HG03520 (cell line): ENCODE data around the gene RHBDL2.
"Not testable (repeated sequence)": the region's sequence is repeated elsewhere in the genome, so short reads cannot be mapped to it uniquely, and the experiment has no call there.

Experiments used
- ATAC-seq: cut with Tn5 transposase; IDR thresholded peaks from one replicate; pipeline ENCODE4 v1.9.1; 2021; ENCODE audit warnings: mild to moderate bottlenecking, moderate library complexity; ENCODE audit not compliant: unreplicated experiment

RHBDL2 gene

DNA sequence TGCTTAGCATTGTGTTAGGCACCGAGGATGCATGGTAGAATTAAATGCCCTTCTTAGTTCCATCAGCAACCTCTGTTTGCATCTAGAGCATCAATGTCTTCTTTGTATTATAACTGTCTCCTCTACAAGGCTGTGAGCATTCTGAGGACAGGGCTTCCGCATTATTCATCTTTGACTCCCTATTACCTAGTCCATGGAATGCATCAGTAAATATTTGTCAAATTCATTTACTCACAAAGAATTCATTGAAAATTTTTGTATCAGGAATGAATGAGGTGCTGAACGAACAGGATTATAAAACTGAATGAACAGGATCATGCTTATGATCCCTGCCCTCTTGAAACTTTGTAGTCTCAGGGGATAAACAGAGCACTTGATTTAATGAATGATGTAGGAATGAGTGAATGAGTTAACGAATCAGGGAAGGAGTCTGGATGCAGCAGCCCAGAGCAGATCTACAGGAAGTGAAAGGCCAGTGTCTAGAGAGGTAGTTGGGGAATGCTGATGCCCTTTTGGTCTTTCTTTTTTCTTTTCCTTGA lies 2.8 kb downstream of the RHBDL2 start:
- ATAC-seq, result no peak

DNA sequence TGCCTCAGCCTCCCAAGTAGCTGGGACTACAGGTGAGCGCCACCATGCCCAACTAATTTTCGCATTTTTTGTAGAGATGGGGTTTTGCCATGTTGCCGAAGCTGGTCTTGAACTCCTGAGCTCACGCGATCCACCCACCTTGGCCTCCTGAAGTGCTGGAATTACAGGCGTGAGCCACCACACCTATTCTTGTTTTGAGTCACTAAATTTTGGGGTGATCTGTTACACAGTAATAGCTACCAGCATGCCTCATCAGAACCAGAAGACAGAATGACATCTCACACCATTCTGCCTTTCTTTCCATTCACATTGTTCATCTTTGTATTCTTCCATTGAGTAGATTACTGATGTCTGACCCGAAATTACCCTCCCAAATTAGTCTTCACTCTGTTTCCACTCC lies 9.1 kb downstream of the RHBDL2 start:
- no peak for ATAC-seq

DNA sequence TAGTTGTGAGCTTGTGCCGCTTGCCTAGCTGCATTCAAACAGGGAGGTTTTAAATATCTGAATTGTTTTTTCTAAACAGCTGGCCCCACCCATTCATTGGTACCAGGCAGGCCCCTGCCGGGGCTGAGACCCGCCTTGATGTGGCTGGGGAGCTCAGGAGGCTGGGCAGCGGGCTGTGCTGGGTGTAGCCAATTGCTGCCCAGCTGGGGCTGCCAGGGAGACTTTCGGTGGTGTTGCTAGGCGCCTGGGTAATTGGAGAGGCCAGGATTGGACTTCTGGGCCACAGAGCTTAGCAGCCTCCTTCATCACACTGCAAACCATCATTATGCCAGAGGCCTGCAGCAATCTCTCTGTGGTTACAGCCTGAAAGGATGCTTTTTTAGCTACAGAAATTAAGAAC lies 12.2 kb downstream of the RHBDL2 start:
- ATAC-seq, result no peak

DNA sequence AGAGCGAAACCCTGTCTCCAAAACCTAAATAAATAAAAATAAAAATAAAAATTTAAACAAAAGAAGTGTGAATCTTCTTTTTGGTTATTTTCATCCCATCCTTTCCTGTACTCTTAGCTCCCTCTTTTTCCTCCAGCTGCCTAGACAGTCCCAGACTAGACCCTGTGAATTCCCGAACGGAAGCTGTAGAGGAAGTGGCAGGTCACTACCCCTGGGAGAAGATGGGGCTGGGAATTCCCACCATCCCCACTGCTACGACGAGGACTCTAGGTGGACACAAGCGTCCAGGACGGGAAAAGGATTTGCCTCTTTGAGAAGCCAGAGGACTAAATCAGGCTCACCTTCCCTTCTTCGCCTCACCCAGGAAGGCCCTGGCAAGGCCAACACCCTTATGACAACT lies 12.6 kb downstream of the RHBDL2 start:
- ATAC-seq, result no peak

DNA sequence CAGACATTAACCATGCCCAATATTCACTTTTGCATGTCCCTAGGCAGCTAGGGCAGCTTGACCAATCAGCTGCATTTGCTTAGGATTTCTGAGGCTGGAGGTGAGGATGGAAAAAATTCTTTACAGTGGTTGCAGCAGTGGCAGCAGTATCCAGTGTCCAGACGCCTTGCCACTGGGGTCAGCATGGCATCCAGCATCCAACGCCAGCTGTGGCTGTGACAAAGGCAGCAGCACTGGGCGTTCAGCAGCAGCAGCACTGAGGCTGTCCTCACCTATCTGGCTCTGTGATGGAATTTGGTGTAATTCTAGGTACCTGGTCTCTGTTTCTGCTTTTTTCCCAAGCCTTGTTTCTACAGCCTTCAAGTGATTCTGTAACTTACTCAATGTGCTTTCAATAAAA lies 15.5 kb downstream of the RHBDL2 start:
- ATAC-seq, result no peak

DNA sequence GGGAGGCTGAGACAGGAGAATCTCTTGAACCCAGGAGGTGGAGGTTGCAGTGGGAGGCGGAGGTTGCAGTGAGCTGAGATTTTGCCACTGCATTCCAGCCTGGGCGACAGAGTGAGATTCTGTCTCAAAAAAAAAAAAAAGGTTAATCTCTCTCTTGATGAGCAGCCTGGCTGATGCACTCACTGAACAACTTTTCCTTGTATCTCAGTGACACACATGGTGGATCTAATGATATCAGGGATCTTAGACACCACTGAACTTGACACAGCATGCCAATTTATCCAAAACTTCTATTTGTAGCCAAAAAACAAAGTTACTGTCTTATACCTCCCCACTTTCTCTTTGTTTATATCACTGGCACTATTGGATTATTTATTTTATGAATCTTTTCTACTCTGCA lies 16.2 kb downstream of the RHBDL2 start:
- no peak for ATAC-seq

DNA sequence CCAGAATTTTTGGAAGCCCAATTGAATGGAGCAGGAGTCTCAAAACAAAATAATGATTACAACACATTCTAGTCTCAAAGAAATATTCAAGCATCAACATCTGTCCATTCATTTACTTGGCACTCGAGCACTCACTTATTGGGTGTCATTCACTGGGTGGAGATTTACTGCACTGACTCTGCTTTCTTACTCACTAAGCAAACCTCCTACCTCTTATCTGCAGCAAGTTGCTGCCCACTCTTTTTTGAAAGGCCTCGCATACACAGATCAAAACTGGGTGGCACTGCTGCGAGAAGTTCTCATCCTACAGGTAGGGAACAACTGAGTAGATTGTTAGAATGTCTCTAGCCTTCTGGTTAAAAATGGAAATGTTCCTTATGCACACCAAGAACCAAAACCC lies 18.0 kb downstream of the RHBDL2 start:
- no peak for ATAC-seq

DNA sequence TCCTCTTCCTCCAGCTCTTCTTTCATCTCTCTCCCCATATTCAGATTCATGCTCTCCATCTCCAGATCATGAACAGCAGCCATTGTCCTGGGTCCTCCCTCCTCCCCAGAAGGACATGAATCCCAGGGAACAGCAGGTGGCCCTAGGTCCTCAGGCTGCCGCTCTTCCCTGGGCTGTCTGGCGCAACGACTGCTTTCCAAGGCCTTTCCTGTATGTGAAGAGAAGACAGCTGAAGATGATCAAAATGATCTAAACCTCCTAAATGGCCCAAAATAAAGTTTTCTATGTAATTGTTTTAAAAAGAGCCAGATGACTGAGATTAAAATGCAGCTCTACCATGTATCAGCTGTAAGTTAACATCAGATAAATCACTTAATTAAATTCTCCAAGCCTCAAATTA lies 22.5 kb downstream of the RHBDL2 start:
- ATAC-seq, result no peak

DNA sequence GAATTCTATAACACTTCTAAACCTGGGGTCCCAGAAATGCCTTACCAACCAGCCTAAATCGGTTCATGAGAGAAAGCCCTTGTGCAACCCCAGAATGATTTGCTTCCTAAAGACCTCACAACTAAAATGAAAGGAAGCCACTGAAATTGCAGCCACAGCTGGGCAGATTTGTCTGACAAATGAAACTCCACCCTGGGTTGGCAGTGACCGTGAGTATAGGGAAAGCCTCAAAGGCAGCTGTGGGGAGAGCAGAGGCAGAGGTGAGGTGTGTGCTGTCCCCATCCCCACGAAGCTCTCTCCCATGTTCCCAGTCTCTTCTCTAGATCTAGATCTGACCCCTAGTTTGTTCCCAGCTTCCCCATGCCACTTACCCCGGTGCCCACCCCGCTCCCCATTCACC lies 23.1 kb downstream of the RHBDL2 start:
- no peak for ATAC-seq

DNA sequence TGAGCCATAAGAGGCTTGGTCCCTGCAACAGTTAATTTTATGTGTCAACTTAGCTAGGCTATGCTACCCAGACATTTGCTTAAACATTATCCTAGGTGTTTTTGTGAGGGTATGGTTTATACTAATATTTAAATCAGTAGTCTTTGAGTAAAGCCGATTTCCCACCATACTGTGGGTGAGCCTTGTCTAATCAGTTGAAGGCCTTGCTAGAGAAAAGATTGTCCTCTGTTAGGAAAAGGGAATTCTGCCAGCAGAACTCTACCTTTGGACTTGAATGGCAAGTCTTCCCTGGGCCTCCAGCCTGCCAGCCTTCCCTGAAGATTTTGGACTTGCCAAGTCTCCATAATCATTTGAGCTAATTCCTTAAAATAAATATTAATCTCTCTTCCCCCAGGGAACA lies 23.9 kb downstream of the RHBDL2 start:
- ATAC-seq, result no peak

DNA sequence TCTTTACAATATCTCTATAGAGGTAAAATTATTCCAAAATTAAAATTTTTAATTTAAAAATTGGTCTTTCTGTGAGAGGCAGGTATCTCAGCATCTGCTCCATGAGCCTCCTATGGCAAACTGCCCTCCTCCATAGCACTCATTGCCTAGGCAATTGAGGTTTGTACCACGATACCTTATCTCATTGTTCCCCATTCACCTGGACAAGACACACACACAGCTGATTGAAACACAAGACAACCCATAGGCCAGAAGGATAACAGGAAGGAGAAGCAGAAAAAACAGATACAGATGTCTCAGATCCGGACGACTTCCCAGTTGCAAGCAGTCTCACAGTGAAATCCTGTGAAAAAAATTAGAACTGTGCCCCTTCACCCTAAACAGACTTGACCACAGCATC lies 24.3 kb downstream of the RHBDL2 start:
- ATAC-seq, result no peak

DNA sequence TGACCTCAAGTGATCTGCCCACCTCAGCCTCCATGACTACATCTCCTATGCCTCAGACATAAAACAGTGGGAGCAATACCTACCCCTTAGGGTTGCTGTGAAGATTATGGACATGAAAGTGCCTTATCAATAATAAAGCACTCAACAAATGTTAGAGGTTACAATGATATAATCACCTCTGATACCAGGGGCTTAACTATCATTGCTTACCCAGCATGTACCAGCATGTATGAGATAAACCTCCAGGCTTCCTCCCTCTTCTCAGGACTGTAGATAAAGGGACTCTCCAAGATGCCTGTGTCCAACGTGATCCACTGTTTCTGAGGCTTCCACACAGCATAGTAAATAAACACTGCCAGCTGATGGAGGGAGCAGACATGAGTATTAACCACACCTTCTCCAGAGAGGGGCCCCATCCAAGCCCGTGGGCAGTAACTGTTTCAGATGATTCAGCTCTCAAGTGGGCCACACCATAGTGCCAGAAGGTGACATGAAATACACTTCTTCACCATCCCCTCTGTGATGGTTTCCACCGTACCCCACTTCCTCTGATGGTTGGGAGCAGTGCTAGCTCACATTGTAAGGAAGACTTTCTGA lies 26.2 kb downstream of the RHBDL2 start:
- no peak for ATAC-seq

DNA sequence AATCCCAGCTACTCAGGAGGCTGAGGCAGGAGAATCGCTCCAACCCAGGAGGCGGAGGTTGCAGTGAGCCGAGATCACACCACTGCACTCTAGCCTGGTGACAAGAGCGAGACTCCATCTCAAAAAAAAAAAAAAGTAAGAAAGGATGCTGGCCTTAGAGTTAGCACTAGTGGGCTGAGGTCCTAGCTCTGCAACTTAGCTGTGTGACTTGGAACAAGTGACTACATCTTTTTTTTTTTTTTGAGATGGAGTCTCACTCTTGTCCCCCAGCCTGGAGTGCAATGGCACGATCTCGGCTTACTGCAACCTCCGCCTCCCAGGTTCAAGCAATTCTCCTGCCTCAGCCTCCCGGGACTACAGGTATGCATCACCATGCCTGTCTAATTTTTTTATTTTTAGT lies 26.7 kb downstream of the RHBDL2 start:
- ATAC-seq, result not testable (repeated sequence)

DNA sequence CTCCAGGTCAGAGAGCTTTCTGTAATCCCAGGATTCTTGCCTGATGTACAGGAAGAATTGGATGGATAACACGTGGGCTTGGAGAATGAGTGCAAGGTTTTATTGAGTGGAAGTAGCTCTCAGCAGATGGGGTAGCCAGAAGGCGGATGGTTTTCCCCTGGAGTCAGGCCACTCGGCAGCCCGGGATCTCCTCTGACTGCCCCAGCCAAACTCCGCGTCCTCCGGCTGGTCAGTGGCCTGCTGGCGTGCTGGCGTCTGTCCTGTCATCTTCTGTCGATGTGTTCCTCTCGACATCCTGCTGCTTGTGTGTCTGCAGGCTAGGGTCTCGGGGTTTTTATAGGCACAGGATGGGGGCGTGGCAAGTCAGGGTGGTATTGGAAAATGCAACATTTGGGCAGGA lies 32.8 kb downstream of the RHBDL2 start:
- no peak for ATAC-seq

DNA sequence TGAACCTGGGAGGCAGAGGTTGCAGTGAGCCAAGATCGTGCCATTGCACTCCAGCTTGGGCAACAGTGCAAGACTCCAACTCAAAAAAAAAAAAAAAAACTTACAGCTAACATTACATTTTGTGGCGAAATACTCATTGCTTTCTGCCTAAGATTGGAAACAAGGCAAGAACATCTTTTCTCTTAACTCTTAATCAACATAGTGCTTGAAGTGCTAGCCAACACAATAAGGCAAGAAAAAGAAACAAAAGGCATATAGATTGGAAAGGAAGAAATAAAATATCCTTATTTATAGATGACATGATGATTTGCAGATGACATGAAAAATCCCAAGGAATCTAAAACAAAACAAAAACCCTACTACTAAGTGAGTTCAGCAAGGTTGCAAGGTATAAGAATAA lies 35.6 kb downstream of the RHBDL2 start:
- no peak for ATAC-seq

DNA sequence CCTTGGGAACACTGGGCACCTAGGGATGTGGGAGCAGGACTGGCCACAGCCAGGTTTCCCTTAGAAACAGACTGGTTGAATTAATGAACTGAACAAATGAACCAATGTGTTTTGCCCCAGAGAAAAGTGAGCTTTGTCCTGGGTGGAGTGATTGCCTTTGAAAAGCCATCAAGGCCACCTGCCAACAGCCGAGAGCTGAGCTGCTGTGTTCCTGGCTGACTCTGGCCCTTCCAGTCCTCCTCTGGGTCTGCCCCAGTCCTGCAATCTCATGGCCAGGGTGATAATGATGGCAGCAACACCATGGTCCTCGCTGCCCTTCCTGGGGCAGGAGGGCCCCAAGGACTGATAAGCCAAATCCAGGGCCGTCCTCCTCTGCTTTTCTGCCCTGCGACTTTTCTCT lies 42.1 kb downstream of the RHBDL2 start:
- no peak for ATAC-seq

DNA sequence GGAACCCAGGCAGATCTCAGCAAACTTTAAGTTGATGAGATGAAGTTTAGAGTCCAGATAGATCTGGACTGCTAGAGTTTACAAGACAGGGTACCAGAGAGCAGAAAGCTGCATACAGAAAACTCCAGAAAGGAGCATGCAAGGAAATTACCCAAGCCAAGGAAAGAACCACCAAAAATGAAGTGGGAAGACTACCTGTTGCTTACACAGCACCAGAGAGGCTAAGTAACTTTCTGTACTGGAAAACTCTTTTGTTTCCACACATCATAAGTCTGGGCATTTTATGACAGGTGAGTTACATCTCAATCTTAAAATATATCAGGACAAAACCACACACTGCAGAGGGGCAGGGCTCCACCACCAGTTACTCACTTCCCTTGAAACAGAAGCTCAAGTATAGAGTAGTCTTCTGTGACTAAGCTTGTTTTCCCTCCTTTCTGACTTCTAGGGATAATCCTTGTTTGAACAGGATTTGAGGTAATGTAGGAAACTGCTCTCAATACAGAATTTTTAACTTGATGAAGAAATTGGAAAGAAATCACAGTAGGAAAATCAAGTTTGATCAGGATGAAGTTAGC lies 42.9 kb downstream of the RHBDL2 start:
- ATAC-seq, result no peak

DNA sequence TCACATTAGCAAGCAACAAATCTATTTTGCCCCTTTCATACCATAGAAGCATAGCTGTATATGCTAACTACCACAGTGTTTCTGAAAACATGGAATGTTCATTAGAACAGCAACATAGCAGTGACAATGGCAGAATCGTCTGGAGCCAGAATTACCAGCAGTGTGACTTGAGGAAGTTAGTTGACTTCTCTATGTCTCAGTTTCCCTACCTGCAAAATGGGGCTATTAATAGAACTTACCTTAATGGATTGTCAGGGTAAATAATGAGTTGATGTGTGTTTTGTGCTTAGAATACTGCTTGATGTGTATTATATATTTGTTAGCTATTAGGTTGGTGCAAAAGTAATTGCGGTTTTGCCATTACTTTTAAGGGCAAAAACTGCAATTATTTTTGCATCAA lies 45.5 kb downstream of the RHBDL2 start:
- no peak for ATAC-seq

DNA sequence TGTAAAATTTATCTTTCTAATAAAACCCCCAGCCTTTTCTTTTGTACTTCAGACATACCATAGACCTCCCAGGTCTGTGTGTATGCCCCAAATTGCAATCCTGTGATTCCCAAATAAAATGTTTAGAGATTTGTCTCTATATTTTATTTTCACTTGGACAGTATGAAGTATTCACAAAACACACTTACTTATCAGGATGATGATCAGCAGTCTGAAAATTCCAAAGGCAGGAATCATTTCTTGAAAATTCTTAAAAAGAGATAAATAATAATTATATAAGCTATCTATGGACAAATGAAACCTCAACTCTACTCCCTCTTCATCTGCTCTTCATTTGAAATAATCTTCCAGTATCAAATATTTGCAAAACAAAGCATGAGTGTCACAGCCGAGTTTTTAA lies 48.7 kb downstream of the RHBDL2 start:
- no peak for ATAC-seq

DNA sequence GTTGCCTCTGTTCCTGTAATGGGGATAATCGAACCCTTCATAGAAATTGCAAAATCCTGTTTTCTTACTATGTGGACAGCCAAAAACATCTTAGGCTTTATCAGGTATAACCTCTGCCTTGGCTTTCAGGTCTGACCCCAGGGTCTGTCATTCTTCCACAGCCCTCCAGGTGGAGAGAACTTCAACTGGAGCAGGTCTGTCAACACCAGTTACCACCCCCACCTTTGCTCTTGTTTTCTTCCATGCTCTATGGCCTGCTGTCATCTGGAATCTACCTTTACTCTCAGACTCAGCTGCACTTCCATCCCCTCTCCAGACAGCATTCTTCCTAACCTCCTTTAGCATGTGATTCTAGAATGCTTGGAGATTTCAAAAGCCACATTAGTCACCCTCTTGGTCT lies 49.9 kb downstream of the RHBDL2 start:
- no peak for ATAC-seq

DNA sequence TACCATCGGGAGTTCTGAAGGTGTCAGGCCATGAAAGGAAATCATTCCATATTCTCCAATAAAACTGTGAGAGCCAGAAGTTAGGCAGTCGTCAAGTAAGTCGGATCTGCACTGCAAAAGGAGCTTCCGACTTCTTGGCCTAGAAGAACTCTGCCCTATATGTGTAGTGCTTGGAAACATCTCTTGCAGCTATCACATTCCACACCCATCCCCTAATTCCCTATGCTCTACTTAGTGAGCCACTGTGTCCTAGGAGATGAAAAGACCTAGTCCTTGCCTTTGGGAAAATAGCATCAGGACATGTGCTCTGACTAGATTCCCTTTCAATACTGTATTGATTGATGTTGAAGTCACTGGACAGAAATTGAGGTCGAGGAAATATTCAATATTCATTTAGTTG lies 52.0 kb downstream of the RHBDL2 start:
- no peak for ATAC-seq

DNA sequence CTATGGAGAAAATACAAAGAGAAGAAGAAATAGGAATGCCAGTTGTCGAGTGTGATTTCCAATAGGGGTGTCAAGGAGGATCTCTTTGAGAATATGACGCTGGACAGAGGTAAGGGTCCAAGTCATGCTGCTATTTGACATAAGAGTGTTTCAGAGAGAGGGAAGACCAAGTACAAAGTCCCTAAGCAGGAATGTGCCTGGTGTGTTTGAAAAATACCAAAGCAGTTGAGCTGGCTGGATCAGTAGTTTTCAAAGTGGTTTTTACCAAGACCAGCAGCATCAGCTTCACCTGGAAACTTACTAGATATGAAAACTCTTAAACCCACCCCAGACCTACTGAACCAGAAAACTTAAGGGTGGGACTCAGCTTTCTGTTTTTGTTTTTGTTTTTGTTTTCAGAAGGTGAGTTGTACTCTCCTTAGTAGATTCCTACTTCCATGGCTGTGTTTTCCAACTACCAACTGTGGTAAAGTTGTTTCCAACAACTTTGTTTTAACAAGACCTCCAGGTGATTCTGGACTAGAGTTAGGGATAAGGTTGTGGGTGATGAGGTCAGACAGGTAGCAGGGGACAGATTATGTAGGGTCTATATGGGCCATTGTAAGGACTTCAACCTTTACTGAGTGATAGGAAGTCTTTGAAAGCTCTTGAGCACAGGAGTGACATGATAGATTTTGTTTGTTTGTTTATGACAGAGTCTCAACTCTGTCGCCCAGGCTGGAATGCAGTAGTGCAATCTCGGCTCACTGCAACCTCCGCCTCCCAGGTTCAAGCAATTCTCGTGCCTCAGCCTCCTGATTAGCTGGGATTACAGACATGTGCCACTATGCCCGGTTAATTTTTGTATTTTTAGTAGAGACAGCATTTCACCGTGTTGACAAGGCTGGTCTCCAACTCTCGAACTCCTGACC lies 53.0 kb downstream of the RHBDL2 start:
- ATAC-seq, result no peak
